T-helper 22 cell (primary cell): ENCODE data around the gene NBAS.

Source experiments
- DNase-seq: peaks from one replicate; pipeline ENCODE4 v3.0.0-alpha.2; 2020; ENCODE audit warnings: low read depth

NBAS gene

DNA sequence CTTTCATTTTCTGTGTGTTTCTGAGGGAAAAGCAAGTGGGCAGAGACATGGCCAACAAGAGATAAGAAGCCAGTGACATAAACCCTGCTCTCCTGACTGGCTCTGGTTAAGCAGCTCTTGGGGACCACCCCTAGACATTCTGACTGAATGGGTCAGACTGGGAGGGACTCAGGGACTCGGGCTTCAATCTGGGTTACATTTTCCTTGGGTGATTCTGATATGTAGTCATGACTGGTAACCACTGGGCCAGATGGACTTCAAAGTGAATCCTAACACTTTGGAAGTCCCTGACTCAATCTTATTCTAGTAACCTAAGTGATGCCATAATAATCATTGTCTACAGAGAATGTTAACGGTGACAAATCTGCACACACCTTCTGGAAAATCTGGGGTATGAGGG, 397.8 kb downstream of the NBAS start:
- DNase-seq = no peak

DNA sequence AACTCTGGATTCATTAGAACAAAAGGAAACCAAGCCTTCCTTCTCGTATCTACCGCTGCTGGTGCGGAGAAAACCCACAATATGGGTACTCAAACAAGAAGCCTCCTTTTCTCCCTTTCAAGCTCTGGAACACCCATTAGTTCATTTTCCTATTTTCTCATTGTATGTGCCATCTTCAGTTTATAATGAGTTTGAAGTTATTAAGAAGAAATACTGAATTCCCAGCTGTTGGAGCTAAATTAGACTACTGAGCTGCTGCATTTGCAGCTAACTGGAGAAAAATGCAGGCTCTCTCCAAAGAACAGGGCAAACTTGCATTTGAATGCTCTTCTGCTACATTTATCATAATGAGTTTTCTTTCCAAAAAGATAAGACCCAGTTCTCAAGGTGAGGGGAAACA, 398.5 kb downstream of the NBAS start:
- DNase-seq = no peak

DNA sequence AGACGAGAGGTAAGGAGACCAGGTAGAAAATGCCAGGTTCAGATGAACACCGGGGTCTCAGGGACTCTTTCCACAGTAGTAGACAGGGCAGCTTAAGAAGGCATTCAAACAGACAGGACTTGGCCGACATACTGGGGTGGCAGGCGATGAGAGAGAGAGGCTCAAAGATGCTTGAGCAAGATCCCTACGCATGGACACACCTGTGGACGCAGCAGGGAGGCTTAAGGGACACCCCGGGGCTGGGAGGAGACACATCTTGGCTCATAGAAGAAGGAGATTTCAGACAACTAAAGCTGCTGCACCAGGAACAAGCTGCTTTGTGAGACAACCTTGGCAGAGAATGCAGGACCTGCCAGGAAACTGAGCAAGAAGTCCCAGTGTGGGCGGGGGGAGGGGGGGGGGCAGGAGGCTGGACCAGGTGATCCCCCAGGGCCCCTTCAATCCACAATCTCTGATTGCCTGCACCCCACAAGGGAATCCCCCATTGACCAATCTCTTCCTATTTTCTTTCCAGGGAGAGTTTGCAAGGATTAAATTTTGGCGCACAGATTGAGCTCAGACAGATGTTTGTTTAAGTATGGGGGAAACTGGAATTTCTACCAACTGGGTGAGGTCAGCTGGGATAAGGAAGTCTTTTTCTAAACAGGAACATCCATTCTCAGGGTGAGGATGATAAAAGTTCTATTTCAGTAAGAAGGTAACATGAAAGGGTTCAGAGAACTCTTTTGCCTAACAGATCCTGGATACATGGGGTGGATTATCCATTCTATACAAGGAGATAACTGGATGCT, 400.7 kb downstream of the NBAS start:
- no peak for DNase-seq

DNA sequence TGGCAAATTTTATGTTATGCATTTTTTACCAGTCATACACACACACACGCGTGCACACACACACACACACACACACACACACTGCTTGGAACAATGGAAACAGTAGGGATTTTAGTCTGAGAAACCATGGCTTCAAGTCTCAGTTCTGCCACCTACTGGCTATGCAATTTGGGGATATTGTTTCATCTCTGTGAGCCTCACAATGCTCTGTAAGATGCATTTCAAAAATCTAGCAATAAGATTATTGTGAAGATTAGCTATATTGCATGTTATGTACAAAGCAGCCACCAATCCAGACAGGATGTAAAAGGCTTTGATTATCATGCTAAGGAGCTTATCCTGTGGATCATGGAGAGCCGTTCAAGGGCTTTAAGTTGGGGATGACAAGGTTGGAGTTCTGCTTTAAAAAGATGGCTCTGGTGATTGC, 401.4 kb downstream of the NBAS start:
- no peak for DNase-seq

DNA sequence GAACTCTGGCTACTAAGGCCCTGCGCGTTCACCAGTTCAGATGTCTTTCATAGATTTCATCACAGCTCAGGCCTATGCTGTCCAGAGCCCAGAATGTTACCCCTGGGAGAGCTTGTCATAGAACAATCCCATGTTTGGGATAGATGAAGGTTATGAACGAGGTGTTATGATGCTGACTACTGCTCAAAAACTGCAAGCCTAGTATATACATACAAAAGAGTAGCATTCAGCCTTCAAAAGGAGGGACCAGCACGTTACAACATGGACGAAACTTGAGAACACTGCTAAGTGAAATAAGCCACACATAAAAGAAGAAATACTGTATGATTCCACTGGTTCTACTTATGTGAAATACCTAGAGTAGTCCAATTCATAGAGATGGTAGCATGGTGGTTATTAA, 401.9 kb downstream of the NBAS start:
- no peak for DNase-seq

DNA sequence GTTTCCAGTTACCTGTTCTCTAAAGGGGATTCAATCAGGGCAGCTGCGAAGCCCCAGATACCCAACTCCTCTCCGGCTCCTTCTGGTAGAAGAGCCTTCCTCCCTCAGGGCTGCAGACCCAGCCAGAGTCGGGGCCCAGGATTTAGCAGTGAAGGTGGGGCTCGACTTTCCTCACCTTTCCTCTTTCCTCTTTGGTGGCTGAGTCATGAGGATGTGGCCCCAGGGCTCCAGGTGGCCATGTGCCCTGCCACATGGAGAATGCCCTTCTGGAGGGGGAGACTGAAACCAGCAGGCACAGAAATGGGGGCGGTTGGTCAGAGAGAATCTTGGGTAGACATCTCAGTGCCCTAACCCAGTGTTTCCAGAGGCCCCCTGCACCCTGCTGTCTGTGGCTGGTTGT, 402.6 kb downstream of the NBAS start:
- no peak for DNase-seq

DNA sequence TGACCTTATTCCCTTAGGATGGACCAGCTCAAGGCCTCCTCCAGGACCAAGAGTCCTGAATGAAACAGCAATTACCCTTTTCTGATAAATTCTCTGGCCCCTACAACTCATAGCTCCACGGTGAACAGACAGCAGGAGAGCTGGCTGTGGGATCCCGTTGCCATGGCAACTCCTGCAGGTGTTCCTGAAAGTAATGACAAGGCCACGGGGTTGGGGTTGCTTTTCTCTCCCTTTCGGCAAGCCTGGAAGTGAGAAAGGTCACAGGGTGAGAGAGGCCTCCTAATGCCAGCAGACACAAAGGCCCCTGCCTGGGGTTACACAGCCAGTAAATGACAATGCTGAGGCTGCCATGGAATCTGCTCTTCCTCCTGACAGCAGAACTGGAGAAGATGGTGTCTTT, 403.0 kb downstream of the NBAS start:
- no peak for DNase-seq

DNA sequence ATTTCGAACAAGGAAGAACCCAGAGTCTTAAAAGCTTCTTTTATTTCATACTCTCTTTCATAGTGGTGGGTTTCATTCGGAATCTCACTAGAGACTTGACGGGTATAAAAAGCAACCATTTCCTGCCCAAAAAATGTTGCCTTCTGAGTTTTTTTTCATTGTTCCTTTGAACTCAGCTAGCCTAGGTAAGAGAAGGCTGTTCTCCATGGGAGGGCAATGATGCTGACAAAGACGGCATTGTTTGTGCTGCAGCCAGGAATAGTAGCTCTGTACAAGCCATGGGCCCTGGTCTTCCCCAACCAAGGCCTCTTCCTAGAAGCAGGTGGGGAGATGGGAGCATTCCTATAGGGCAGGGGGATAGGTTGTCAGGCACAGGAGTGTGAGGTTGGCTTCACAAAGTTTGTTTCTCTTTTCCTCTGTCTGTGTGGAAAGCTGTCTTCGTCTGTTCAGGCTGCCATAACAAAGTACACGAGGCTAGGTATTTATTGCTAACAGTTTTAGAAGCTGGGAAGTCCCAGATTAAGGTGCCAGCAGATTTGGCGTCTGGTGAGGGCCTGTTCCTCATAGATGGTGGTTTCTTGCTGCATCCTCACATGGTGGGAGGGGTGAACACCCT, 405.1 kb downstream of the NBAS start:
- DNase-seq = no peak

DNA sequence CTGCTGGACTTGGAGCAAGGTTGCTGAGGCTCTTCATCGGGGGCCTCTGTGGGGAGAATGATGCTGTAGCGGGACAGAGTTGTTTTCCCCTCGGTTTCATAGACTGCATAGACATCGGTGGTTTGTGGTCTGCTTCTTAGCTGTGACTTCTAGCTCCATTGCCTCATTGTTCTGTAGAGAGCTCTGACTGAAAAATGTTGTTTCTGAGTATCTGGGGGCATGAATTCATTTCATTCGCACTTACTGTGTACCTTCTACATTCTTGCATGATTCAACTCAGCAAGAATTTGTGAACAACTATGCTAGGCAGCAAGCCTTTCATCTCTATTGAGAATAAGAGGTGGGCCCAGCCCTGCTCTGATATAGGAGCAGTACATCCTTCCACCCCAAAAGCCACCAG, 406.8 kb downstream of the NBAS start:
- DNase-seq = no peak

DNA sequence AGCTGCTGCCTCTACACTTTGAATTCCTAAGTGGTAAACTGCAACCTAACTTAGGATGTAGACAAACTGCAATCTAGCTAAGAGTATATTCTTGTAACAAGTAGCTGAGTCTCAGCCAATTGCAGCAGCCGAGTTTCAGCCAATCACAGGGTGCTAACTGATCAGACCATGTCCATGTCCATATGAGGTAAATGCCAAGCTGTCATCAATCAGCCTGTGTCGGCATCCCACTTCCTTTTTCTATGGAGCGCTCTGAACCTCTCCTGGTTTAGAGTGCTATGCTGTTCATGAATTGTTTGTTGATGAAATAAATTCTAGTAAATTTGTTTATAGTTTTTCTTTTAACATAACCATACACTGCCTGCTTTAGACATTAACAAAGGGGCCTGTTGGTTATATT, 408.8 kb downstream of the NBAS start:
- DNase-seq = no peak

DNA sequence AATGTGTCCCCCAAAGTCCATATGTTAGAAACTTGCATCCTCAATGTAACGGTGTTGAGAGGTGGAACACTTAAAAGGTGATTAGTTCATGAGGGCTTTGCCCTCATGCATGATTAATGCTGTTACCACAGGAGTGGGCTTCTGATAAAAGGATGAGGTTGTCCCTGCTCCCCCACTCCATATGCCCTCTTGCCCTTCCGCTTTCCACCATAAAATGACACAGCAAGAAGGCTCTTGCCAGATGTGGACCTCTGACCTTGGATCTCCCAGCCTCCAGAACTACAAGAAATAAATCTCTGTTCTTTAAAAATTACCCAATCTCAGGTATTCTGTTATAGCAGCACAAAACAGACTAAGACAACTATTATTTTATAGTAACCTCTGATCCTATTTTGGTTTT, 412.1 kb downstream of the NBAS start:
- no peak for DNase-seq

DNA sequence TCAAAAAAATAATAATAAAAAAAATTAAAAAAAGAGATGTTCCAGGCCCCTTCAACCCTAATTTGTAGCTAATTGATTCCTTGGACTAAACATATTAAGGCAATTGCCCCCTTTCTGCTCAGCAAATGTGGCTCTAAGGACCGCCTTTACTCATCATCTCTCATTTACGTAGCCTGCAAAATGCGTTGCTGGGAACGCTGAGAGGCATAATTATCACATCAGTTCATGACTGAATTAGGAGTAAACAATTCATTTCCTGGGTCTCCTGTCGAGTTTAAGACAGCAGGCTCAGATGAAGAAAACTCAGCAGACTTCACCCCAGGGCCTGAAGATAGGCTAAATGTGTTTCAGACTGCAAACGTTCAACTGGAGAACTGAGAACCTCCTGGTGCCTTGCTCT, 413.5 kb downstream of the NBAS start:
- no peak for DNase-seq

DNA sequence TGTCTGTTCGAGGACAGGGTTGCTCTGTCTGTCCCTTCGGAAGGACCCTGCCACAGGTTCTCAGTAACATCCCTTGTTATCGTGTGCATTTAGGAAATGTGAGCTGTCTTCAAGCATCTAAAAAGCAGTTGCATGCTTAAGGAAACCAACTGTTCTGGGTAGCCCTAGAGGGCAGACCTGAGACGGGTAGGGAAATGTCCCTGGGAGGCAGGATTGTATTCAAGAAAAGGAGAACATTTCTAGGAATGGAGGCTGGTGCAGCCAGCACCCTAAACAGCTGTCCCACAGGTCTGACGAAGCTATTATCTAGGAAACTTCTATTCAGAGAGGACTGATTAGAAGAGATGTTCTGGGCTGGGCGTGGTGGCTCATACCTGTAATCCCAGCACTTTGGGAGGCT, 414.2 kb downstream of the NBAS start:
- DNase-seq = no peak

DNA sequence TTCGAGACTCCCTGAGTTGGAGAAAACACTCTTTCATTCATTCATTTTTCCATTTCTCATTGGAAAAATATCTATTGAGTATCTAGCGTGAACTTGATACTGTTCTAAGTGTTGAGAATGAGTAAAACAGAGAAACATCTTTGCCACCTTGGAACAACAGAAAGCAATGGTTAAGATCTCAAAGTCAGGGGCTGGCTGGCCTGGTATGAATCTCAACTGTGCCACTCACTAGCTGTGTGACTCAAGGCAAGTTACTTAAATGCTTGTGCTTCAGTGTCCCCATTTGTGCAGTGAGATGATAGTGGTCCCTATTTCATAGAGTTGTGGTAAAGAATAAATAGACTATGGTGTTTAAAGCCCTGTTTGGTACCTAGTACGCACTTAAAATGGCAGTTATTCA, 415.2 kb downstream of the NBAS start:
- DNase-seq = no peak

DNA sequence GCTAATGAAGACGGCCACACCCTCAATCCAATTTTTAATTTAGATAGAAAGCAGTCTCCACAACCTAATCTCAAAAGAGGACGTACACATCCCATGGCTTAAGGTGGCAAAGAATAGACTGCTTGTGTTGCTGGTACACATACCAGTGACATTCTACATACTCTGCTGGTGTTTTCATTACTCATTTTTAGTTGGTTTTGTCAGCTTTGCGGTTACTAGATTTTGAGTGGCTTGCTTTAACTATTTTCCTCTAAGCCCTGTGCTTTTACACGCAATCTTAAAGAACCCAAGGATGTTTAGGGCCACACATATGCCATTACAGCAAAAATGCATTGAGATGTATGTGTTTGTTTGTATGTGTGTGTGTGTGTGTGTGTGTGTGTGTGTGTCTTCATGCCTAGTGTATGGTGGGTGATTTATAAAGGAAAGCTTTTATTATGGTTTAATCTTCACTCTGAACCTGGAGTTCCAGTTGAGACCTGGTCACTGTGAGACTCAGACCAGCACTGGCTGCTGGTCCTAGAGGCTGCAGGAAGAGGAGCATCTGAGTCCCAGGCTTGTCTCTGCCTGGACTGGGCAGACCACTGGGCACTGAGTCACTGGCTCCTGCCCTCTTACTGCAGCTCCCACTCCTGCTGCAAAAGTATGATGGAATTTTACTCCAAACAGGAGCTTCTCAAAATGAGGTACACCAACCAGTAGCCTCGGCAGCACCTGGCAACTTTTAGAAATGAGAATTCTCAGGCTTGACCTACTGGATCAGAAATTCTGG, 415.9 kb downstream of the NBAS start:
- no peak for DNase-seq

DNA sequence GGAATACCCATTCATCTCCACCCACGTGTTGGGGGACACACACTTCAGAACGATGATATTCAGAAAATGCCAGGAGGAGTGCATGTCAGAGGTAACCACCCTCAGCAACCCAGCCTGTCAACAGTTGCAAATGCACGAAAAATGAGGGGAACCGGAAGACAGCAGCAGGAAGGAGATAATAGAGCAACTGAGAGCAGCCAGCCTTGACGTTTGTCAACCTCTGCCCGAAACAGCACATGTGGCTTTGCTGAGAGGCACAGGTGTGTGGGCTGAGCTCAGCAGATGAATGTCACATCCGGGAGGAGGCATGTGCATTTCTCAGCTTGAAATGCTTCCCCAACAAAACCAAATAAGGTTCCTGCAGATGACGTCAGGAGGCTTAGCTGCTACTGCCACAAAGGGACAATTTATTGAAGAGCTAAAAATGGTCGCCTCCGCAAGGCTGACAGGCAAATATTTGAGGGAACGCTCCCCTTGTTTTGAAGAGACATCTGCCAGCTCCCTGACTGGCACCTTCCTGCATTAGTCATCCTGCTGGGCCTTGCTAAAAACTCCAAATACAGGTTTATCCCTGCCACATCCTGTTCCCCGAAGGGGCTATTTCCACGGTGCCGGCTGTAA, 419.0 kb downstream of the NBAS start:
- peak; percentile 57 for DNase-seq

DNA sequence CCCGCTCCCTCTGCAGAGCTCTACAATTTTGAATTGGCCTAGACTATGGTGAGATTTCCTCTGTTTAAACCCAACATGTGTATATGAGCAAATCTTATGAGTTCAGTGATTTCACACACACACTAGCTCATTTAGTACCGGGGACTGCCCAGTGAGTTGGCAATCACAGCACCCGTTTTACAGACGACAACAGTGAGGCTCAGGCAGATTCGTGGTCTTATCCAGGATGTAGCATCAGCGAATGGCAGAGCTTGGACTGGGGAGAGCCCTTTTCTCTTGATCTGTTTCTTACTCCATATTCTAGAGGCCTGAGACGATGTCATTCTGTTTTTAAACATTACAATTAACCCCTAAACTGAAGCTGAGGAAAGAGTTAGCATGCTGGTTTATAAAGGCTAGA, 419.9 kb downstream of the NBAS start:
- no peak for DNase-seq

DNA sequence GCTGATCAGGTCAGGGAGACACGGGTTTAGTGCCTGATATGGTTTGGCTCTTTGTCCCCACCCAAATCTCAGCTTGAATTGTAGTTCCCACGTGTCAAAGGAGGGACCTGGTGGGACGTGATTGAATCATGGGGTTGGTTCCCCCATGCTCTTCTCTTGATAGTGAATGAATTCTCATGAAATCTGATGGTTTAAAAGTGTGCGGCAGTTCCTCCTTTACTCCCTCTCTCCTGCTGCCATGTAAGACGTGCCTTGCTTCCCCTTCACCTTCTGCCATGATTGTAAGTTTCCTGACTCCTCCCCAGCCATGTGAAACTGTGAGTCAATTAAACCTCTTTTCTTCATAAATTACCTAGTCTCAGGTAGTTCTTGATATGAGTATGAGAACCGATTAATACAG, 424.5 kb downstream of the NBAS start:
- DNase-seq = no peak

DNA sequence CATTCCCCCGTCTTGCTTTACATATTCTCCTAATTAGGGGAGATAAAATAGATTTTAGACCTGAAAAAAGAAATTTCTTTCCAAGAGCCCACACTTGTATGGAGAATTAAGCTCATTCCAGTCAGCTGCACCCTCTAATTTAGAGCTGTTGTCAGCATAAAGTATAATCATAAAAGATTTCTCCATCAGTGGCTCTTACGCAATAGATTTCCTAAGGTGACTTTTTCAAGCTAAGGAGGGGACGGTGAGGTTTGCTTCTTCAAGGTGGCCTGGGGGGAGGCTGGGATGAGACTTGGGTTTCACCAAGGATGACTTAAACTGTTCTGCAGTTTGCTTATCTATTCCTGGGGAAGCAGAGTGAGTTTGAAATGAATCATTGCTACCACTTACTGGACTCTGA, 426.2 kb downstream of the NBAS start:
- no peak for DNase-seq

DNA sequence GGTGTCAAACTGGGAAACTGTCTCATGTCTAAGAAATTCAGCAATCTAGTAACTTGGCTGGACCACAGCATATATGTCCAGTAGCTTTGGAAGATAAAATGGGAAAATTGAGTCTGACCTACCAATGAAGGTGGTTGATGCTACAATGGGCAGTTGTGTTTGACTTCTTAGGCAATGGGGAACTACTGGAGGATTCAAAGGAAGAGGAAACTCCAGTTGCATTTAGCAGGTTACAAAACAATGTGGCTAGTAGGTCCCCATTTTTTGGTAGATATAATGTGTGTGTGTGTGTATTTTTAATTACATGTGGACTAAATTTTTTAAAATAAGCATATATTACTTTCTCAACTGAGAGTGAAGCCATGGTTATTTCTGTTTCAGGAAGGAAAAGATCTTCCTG, 427.7 kb downstream of the NBAS start:
- DNase-seq = no peak

DNA sequence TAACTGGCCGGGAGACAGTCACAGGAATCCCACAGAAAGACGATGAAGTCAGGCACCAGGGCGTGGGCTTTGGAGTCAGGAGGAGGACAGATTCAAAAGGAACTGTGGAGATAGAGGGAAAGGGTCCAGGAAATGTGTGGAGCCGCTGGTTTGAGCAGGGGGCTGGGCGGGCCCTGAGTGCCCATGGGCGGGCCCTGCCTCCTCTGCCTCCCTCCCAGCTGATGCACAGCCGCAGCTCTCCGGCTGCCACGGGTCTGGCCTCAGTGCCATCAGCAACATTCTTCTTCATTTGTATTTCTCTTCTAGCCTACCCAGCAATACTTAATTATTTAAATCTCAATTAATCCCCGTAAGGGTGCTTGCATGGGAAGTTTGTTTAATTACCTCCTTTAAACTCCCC, 432.3 kb downstream of the NBAS start:
- DNase-seq = no peak

DNA sequence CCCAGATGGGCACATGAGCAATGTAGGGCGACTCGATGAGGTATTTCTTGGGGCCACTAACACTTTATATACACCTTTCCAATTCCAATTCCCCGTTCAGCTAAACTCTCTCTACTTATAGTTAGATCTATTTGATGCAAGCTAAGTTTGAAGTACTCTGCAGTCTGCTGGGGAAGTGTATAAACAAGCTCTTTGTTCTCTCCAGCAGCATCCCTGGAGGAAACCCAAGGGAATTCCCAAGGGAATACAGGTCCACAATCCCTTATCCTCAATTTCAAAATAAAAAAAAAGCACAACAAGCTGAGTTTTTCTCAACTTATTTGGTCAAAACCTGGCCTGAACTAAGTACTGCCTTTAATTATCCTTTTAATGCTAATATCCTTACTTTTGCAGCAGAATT, 433.3 kb downstream of the NBAS start:
- no peak for DNase-seq

DNA sequence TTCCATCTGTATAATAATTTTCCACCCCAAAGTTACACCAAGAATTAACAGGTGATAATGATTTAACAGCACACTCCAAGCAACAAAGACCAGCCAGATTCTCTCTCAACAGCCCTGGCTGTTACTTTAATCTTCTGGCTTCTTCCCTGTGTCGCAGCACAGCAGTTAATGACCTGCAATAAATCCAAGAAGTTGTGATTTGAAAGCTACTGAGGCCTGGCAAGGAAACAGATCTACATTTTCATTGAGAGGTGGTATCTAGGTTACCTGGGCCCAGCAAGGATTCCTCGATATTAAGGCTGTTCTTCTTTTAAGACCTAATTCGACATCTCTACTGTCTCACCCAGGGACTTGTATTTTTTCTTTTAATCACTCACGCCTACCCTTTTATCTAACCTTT, 433.8 kb downstream of the NBAS start:
- no peak for DNase-seq
